Astrocyte of the cerebellum (primary cell): Measurements from ENCODE around the gene PGS1.

Source experiments
- DNase-seq: peaks from one replicate; pipeline ENCODE4 v3.0.0-alpha.2; 2011; ENCODE audit warnings: low read depth
- H3K4me3 ChIP-seq: 2 replicates; pipeline ENCODE4 v1.5.1; 2011; ENCODE audit warnings: mild to moderate bottlenecking, low read depth, low read length, moderate library complexity
- CTCF ChIP-seq: IDR thresholded peaks from 2 replicates; pipeline ENCODE4 v1.5.1; 2012; ENCODE audit warnings: low read length, low read depth, moderate library complexity, mild to moderate bottlenecking; ENCODE audit errors: missing control alignments
- in situ Hi-C: cut with HindIII; loops from 2 replicates; pipeline ENCODE4 v1.10.0; 2017; ENCODE audit warnings: low sequenced_read_pairs

PGS1 gene

GRCh38 chr17:78347453-78347852 lies 31.0 kb upstream of the PGS1 start:
- no peak for TF ChIP-seq CTCF
- DNase-seq, result no peak
- H3K4me3 ChIP-seq, result no peak overlapping the region
- in situ Hi-C loops, result no loop called here

- in situ Hi-C loops, result no loop called here
- DNase-seq, result no peak
- no peak for TF ChIP-seq CTCF
- H3K4me3 ChIP-seq, result no peak overlapping the region
Measured at GRCh38 chr17:78348055-78348770, 30.2 kb upstream of the PGS1 start.

GRCh38 chr17:78349891-78350642 lies 28.4 kb upstream of the PGS1 start:
- H3K4me3 ChIP-seq, result no peak overlapping the region
- in situ Hi-C loops, result no loop called here
- DNase-seq, result no peak
- no peak for TF ChIP-seq CTCF

GRCh38 chr17:78351449-78352006 lies 26.9 kb upstream of the PGS1 start:
- TF ChIP-seq CTCF, result peak; percentile 2
- in situ Hi-C loops, result no loop called here
- no peak for DNase-seq
- no peak overlapping the region for H3K4me3 ChIP-seq

- no peak for TF ChIP-seq CTCF
- no peak for DNase-seq
- in situ Hi-C loops, result no loop called here
- no peak overlapping the region for H3K4me3 ChIP-seq
Measured at GRCh38 chr17:78353834-78354233, 24.6 kb upstream of the PGS1 start.

- no peak for TF ChIP-seq CTCF
- in situ Hi-C loops, result no loop called here
- H3K4me3 ChIP-seq, result no peak overlapping the region
- no peak for DNase-seq
Measured at GRCh38 chr17:78355045-78355641, 23.3 kb upstream of the PGS1 start.
